VCaP (cell line): Measurements from ENCODE around the gene TRIM38.

Source experiments
- H3K27ac ChIP-seq: fragments of 450-650 bp; 2 replicates; pipeline ENCODE4 v1.5.1; 2017
- TF ChIP-seq, protein P1 (sequence below): fragments of 450-650 bp; conservative IDR thresholded peaks from 2 replicates; pipeline ENCODE4 v1.5.1; 2017; ENCODE audit warnings: mild to moderate bottlenecking, moderate library complexity

The TRIM38 gene

DNA sequence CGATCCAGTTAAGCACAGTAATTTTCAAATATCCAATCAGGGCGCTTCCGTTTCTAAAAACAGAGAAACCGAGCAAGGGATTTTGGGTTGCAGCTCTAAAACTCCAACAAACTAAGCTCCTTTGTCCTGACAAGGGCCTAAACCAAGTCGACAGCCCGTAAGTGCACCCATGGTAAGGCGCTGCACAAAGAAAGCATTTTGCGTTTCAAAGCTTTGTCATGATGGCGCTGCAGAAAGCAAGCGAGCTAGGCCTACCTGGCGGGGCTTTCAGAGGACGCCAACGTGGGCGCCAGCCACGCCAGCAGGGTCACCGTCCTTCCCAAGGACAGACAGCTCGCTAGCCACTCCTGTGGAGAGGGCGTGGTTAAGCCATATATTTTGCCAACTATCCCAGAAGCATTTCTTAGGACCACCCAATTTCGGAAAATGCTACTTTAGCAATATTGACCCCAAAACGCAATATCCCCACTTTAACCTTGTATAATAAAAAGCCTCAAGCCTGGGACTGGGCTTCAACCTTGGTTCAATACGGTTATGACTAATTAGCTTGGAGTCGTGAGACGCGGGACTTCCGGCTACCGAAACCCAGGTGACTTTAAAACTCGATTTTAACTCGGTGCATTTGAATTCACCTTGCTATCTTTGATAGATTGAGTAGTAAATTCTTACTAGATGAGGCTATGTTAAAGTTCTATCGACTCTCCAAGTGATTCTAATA lies 53.8 kb downstream of the TRIM38 start:
- H3K27ac ChIP-seq, result no peak overlapping the region

DNA sequence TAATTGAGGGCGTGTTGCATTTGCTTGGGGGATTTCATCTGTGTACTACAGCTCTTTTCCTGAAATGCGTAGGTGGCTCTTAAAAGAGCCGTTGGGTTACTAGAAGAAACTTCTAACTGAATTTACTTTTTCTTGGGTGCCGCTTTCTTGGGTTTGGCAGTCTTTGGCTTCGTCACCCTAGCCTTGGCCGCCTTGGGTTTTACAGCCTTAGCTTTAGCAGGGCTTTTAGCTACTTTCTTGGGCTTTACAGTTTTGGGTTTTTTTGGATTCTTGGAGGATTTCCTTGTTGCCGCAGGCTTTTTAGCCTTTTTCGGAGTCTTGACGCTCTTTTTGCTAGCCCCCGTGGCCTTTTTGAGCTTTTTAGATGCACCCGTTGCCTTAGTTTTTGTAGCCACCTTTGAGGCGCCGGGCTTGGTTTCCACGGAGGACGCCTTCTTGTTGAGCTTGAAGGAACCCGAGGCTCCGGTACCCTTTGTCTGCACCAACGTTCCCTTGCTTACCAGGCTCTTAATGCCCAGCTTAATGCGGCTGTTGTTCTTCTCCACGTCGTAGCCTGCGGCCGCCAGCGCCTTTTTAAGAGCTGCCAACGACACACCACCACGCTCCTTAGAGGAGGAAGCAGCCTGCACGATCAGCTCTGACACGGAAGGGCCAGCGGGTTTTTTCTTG lies 54.5 kb downstream of the TRIM38 start:
- H3K27ac ChIP-seq, result no peak overlapping the region
- TF ChIP-seq, protein P1, sequence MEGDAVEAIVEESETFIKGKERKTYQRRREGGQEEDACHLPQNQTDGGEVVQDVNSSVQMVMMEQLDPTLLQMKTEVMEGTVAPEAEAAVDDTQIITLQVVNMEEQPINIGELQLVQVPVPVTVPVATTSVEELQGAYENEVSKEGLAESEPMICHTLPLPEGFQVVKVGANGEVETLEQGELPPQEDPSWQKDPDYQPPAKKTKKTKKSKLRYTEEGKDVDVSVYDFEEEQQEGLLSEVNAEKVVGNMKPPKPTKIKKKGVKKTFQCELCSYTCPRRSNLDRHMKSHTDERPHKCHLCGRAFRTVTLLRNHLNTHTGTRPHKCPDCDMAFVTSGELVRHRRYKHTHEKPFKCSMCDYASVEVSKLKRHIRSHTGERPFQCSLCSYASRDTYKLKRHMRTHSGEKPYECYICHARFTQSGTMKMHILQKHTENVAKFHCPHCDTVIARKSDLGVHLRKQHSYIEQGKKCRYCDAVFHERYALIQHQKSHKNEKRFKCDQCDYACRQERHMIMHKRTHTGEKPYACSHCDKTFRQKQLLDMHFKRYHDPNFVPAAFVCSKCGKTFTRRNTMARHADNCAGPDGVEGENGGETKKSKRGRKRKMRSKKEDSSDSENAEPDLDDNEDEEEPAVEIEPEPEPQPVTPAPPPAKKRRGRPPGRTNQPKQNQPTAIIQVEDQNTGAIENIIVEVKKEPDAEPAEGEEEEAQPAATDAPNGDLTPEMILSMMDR, result no peak

More for the DNA sequence above, 53.8 kb downstream of the TRIM38 start:
- TF ChIP-seq, protein P1, result no peak

DNA sequence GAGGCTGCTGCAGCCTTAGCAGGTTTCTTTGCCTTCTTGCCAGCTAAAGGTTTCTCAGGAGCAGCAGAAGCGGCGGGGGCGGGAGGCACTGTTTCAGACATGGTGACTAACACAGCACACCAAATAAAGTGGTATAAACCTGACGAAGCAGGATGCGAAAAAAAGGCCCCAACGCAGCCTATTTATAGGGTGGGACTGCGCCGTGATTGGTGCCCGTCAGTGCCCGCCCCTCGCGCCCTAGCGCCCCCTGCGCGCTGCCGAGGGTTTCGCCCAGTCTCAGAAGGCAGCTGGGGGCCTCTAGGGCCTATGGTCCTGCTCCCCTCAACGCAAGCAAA lies 55.0 kb downstream of the TRIM38 start:
- no peak overlapping the region for H3K27ac ChIP-seq
- TF ChIP-seq, protein P1, result no peak

DNA sequence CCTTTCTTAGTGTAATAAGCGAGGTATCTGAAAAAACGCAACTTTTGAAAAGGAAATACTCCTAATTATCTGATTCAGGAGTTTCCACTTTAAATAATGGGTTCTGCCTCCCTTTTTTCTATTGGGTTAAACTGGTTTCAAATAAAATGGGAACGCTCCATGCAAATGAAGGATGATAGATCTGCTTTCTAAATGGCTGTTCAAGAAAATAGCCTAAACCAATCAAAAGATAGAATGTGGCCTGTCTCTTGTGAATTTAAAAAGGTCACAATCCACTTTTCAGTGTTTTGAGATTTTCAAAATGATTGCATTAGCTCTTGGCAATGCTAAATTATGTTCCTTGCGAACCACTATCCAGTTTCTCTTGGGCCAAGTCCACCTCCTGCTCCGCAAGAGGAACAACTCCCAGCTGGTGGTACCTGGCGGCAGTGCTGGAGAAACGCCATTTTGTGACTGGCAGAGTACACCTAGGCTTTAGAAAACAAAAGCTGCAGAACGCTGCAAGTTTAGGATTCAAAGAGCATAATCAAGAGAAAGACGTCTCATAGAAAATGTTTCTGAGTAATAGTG lies 56.7 kb downstream of the TRIM38 start:
- TF ChIP-seq, protein P1, result no peak
- H3K27ac ChIP-seq, result peak overlapping the region; percentile 99

DNA sequence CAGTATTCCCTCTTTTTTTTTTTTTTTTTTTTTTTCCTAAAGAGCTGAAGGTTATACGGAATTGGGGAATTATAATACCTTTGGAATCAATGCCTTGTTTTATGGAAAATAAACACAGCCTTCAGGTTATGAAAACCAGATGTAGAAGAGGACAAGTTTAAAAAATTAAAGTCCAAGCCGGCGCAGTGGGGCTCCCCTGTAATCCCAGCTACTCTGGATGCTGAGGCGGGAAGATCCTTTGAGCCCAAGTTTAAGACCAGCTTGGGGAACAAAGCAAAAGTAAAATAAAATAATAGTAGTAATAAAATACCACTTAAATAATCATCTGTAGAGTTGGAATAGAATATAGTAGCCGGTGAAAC lies 57.3 kb downstream of the TRIM38 start:
- TF ChIP-seq, protein P1, result no peak
- H3K27ac ChIP-seq, result peak overlapping the region; percentile 99

DNA sequence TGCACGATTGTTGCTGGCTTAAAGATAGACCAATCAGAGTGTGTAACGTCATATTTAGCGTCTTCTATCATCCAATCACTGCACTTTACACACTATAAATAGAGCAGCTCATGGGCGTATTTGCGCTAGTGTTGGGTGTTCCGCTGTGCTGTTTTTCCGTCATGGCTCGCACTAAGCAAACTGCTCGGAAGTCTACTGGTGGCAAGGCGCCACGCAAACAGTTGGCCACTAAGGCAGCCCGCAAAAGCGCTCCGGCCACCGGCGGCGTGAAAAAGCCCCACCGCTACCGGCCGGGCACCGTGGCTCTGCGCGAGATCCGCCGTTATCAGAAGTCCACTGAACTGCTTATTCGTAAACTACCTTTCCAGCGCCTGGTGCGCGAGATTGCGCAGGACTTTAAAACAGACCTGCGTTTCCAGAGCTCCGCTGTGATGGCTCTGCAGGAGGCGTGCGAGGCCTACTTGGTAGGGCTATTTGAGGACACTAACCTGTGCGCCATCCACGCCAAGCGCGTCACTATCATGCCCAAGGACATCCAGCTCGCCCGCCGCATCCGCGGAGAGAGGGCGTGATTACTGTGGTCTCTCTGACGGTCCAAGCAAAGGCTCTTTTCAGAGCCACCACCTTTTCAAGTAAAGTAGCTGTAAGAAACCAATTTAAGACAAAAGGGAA lies 57.9 kb downstream of the TRIM38 start:
- peak overlapping the region; percentile 99 for H3K27ac ChIP-seq
- TF ChIP-seq, protein P1, result no peak; the same call in 1 of the 2 replicates

DNA sequence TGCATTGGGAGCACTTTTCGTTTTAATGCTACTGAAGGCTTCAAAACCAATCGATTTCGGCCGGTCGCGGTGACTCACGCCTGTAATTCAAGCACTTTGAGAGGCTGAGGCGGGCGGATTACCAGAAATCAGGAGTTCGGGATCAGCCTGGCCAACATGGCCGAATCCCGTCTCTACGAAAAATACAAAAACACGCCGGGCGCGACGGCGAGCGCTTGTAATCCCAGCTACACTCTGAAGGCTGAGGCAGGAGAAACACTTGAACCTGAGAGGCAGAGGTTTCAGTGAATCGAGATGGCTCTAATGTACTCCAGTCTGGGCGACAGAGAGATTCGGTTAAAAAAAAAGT lies 58.4 kb downstream of the TRIM38 start:
- TF ChIP-seq, protein P1, result no peak
- H3K27ac ChIP-seq, result peak overlapping the region; percentile 99
